Mucosa of rectum (tissue), 2 donors: ENCODE measurements around the gene CHN2.

Experiments
- H3K27ac ChIP-seq, 2 donors: one replicate each; pipeline ENCODE4 v1.7.0; 2013; ENCODE audit warnings: inconsistent platforms in 2 of 2, low read depth in 2 of 2, low read length in 2 of 2
- H3K27me3 ChIP-seq, 2 donors: one replicate each; pipeline ENCODE4 v1.7.0; 2013; ENCODE audit warnings: low read length in 2 of 2; ENCODE audit not compliant: control insufficient read depth in 2 of 2, insufficient read depth in 2 of 2
- H3K36me3 ChIP-seq, 2 donors: one replicate each; pipeline ENCODE4 v1.7.0; 2013; ENCODE audit warnings: low read length in 2 of 2; ENCODE audit not compliant: control insufficient read depth in 2 of 2, insufficient read depth in 2 of 2
- H3K4me1 ChIP-seq, 2 donors: one replicate each; pipeline ENCODE4 v1.7.0; 2013; ENCODE audit warnings: low read length in 2 of 2, mild to moderate bottlenecking in 1 of 2; ENCODE audit not compliant: control insufficient read depth in 2 of 2, insufficient read depth in 2 of 2
- H3K4me3 ChIP-seq, 2 donors: one replicate each; pipeline ENCODE4 v1.7.0; 2013; ENCODE audit warnings: low read length in 2 of 2
- H3K9ac ChIP-seq, 2 donors: one replicate each; pipeline ENCODE4 v1.7.0; 2013; ENCODE audit warnings: low read length in 2 of 2, low read depth in 1 of 2, mild to moderate bottlenecking in 1 of 2
- H3K9me3 ChIP-seq, 2 donors: one replicate each; pipeline ENCODE4 v1.7.0; 2013; ENCODE audit warnings: low read length in 2 of 2; ENCODE audit not compliant: control insufficient read depth in 2 of 2
- donor health status: healthy.
- donor health status: Normal muscosa, but diverticular disease.

Gene CHN2

DNA sequence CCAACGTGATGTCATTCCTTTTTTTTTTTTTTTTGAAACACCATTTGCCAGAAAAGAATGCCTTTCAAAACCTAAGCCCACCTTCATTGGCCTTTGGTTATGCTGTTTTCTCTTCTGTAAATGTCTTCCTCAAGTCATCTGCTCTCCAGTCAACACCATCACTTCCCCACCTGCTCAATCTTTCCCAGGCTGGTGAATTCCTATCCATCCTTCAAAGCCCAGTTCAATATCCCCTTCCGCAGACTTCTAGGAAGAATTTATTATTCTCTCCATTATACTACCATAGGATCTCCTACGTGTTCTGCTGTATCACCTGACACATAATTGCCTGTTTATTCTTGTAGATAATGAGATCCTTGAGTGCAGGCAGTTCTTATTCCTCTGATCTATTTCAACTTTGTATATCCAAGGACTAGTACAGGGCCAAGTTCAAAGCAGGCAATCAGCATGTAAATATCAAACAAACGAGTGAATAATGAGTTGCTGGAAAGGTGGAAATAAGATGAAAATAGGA lies 295.6 kb downstream of the CHN2 start:
- Histone ChIP-seq H3K4me3 (no peak overlapping the region), H3K4me1 (peaks cover 12 to 19% of the 10 kb centered on the region in 2 donors), H3K27ac (no peak overlapping the region), H3K9me3 (no peaks in the 10 kb centered on the region), H3K9ac (no peak overlapping the region), H3K27me3 (no peaks in the 10 kb centered on the region), H3K36me3 (no peaks in the 10 kb centered on the region)

DNA sequence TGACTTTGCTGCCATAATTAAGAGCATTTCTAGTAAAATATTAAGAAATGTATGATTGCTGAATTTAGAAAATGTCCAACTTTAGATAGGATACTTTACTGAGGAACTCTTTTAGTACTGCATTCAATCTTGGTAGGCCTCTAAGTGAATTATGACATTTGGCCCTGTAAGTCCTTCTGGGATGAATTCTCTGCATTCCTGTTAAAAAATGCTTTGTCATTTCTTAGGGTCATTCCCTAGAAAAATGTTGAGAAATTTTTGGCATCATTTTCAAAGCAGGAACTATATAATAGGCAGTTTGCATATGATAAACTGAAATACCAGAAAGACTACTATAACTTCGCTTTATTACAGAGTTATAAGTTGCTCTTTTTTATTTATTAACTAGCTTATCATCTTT lies 299.8 kb downstream of the CHN2 start:
- H3K36me3 ChIP-seq, result no peaks in the 10 kb centered on the region
- no peaks in the 10 kb centered on the region for H3K27me3 ChIP-seq
- H3K4me3 ChIP-seq, result no peak overlapping the region
- H3K9me3 ChIP-seq, result no peaks in the 10 kb centered on the region
- no peaks in the 10 kb centered on the region for H3K4me1 ChIP-seq
- H3K9ac ChIP-seq, result no peak overlapping the region
- H3K27ac ChIP-seq, result no peak overlapping the region

DNA sequence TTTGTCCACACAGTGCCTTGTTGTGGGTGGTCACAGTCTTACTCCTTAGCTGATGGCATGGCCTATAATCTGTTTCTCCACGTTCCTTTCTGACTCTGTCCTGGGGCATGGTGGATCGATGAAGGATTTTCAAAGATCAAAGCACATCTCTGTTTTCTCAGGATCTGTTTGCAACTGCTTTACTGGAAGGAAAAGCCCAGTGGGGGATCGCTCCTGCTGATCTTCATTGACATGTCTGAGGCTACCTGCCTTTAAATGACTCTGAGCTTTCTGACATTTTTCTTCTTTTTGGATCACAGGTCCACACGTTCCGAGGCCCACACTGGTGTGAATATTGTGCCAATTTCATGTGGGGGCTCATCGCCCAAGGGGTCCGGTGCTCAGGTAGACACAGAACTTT lies 301.1 kb downstream of the CHN2 start:
- H3K9me3 ChIP-seq, result no peaks in the 10 kb centered on the region
- H3K9ac ChIP-seq, result no peak overlapping the region

DNA sequence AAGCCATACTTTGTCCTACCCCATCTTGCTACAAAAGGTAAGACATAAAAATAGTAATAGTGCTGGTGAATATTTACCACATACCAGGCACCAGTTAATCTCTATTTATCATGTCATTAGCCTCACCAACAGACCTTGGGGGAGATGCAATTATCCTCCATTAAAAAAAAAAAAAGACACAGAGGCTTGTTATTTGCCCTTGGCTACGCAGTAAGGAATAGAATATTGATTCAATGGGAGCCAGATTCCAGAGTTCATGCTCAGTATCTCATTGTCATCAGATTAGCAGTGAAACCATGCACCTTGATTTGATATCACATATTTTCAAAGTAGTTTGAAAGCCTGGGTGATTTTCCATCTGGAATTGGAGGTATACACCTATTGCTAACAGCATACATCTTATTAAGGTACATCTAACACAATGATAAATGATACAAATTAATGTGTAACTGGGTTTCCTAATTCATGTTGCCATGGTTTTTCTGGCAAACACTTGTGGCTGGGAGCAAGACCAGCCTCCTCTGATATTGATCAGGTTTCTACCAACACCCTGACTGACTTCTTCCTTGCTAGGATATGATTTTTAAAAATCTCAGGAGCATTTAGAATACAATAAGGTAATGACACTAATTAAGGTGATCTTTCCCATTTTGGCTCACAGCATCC lies 301.9 kb downstream of the CHN2 start:
- H3K27me3 ChIP-seq, result no peaks in the 10 kb centered on the region
- H3K4me1 ChIP-seq, result no peaks in the 10 kb centered on the region
- H3K9me3 ChIP-seq, result no peaks in the 10 kb centered on the region
- H3K27ac ChIP-seq, result no peak overlapping the region
- no peaks in the 10 kb centered on the region for H3K36me3 ChIP-seq
- no peak overlapping the region for H3K4me3 ChIP-seq
- H3K9ac ChIP-seq, result no peak overlapping the region

More for the DNA sequence above, 301.1 kb downstream of the CHN2 start:
- no peaks in the 10 kb centered on the region for H3K27me3 ChIP-seq
- no peaks in the 10 kb centered on the region for H3K36me3 ChIP-seq
- no peak overlapping the region for H3K27ac ChIP-seq
- no peaks in the 10 kb centered on the region for H3K4me1 ChIP-seq
- H3K4me3 ChIP-seq, result no peak overlapping the region

DNA sequence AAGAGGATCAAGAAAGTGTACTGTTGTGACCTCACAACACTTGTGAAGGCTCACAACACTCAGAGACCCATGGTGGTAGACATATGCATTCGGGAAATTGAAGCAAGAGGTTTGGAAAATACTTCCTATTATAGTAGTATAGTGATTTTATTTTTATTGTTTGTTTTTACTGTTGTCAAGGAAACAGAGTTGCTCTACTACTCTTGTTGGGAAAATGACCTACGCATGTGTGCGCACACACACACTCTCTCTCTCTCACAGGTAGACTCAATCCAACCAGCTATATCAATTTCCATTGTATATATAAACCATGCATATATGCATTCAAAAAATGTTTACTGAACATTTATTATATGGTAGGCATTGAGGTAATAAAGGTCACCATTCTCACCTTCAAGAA lies 305.4 kb downstream of the CHN2 start:
- H3K9me3 ChIP-seq, result no peaks in the 10 kb centered on the region
- no peaks in the 10 kb centered on the region for H3K27me3 ChIP-seq
- H3K36me3 ChIP-seq, result peaks cover 3% of the 10 kb centered on the region in 2 donors
- no peak overlapping the region for H3K9ac ChIP-seq
- no peaks in the 10 kb centered on the region for H3K4me1 ChIP-seq
- no peak overlapping the region for H3K4me3 ChIP-seq
- H3K27ac ChIP-seq, result no peak overlapping the region

DNA sequence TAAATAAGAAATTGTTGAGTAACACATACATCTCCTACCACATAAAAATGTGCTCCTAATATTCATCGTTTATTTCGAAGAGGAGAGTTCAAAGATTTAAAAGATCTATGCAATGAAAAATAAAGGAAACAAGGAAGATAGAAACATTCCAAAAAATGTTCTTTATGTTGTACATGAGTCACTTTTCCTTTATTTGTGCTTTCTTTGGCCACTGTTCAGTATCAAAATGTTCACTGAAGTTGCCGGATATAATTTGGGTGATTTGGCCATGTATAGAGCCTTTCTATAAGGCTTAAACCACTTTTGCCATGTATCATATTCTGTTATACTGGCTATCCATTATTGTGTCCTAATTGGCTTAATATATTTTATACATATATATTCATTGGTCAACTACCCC lies 306.1 kb downstream of the CHN2 start:
- Histone ChIP-seq H3K4me3 (no peak overlapping the region), H3K9me3 (no peaks in the 10 kb centered on the region), H3K27ac (no peak overlapping the region), H3K4me1 (no peaks in the 10 kb centered on the region), H3K27me3 (no peaks in the 10 kb centered on the region), H3K9ac (no peak overlapping the region), H3K36me3 (peaks cover 3 to 10% of the 10 kb centered on the region in 2 donors)

DNA sequence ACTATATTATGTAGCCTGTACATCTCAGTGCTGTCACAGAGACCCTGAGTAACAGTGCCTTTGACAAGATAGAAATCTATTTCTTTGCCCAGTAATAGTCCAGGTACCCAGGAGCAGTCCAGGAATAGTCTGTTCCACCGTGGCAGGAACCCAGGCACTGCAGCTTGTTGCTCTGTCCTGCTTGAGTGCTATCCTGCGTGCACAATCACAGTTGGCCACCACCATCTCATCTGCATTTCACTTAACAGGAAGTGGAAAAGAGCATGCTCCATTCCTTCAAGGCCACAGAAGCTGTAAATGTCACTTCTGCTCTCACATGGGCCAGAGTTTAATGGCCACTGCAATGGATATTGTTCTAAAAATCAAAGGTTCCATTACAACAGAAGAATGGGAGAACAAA lies 307.6 kb downstream of the CHN2 start:
- Histone ChIP-seq H3K27me3 (no peaks in the 10 kb centered on the region), H3K4me1 (no peaks in the 10 kb centered on the region), H3K4me3 (no peak overlapping the region), H3K9ac (no peak overlapping the region), H3K27ac (no peak overlapping the region), H3K36me3 (peaks cover 6 to 10% of the 10 kb centered on the region in 2 donors), H3K9me3 (no peaks in the 10 kb centered on the region)

DNA sequence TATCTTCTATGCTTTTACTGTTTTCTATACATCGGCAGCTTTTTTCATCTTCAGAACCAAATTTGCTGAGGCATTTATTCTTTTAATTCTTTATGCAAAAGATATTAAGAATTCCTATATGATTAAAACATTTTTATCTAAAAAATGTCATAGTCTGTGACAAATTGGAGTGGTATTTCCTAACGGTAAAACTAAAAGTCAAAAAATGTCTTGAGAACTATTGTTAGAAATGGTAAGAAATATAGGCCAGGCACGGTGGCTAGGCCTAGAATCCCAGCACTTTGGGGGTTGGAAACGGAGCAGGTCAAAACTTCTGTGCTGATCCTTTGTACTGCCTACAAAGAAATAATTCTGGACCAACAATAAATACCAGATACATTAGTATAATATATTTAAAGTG lies 311.4 kb downstream of the CHN2 start:
- no peak overlapping the region for H3K9ac ChIP-seq
- no peaks in the 10 kb centered on the region for H3K27me3 ChIP-seq
- H3K4me3 ChIP-seq, result no peak overlapping the region
- H3K4me1 ChIP-seq, result peaks cover 0 to 5% of the 10 kb centered on the region in 2 donors
- H3K9me3 ChIP-seq, result no peaks in the 10 kb centered on the region
- no peak overlapping the region for H3K27ac ChIP-seq
- H3K36me3 ChIP-seq, result peaks cover 16 to 21% of the 10 kb centered on the region in 2 donors

DNA sequence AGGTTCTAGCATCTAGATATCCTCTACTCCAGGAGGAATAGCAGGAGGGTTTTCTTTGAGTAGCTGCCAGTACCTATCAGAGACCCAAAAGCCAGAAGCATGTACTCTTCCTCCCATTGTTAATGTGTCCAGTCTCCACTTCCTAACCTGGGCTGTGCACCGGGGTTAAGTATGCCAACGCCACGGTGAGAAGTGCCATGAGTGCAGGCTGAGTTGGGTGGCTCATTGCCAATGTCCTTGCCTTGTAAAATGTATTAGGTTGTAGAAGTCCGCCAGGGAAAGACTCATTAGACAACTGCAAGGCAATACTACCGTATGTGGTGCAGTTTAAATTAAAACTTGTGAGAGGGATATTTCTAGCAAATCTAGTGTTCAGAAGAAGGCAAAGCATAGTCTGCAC lies 314.0 kb downstream of the CHN2 start:
- H3K4me3 ChIP-seq, result no peak overlapping the region
- no peak overlapping the region for H3K27ac ChIP-seq
- H3K4me1 ChIP-seq, result peaks cover 0 to 5% of the 10 kb centered on the region in 2 donors
- H3K9ac ChIP-seq, result no peak overlapping the region
- peaks cover 20 to 23% of the 10 kb centered on the region in 2 donors for H3K36me3 ChIP-seq
- H3K27me3 ChIP-seq, result no peaks in the 10 kb centered on the region
- H3K9me3 ChIP-seq, result no peaks in the 10 kb centered on the region

DNA sequence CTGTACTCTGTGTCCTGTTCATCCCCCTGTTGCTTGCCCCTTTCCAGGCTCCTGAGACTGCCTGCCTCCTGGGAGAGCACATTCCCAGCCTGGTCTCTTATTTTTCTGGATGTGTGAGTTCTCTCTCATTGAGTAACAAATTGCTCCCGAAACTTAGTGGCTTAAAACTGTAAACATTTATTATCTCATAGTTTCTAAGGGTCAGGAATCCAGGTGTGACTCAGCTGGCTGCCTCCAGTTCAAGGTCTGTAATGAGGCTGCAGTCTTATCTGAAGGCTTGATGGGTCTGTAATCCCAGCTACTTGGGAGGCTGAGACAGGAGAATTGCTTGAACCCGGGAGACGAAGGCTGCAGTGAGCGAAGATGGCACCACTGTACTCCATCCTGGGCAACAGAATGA lies 315.5 kb downstream of the CHN2 start:
- Histone ChIP-seq H3K9ac (no peak overlapping the region), H3K27me3 (no peaks in the 10 kb centered on the region), H3K27ac (no peak overlapping the region), H3K4me1 (peaks cover 0 to 5% of the 10 kb centered on the region in 2 donors), H3K4me3 (no peak overlapping the region), H3K9me3 (no peaks in the 10 kb centered on the region), H3K36me3 (peaks cover 22 to 26% of the 10 kb centered on the region in 2 donors)
